GM08714 (cell line): ENCODE data around the gene GRID2.

Source experiments
- H3K4me3 ChIP-seq: fragments of 200-500 bp; sonication (Bioruptor generic); 2 replicates; pipeline ENCODE4 v1.5.1; 2014; ENCODE audit warnings: mild to moderate bottlenecking, low read length, inconsistent platforms
- ZNF274 ChIP-seq: IDR thresholded peaks from 2 replicates; pipeline ENCODE4 v1.6.1; 2012; ENCODE audit warnings: mild to moderate bottlenecking, low read depth, low read length

Gene GRID2

GRCh38 chr4:93030670-93031069 lies 726.9 kb downstream of the GRID2 start:
- no peak overlapping the region for H3K4me3 ChIP-seq
- TF ChIP-seq ZNF274 = no peak

DNA sequence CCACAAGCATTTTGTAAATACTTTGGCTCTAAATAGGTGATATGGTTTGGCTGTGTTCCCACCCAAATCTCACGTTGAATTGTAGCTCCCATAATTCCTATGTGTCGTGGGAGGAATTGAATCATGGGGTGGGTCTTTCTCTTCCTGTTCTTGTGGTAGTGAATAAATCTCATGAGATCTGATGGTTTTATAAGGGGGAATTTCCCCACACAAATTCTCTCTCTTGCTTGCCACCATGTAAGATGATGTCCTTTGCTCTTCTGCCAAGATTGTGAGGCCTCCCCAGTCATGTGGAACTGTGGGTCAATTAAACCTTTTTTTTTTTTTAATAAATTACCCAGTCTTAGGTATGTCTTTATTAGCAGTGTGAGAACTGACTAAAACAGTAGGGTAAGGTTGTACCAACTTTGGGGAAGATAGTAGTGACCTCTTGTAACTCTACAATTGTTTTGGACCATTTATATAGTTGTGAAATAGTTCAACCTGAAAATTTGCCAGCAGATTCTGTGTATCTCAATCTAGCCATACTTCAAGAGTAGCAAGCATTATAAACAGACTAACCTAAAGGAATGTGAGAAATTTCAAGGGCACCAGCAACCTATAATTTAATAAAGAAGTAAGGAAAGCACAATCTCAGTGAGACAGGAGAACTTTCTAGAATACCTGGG lies 727.8 kb downstream of the GRID2 start:
- H3K4me3 ChIP-seq = no peak overlapping the region
- TF ChIP-seq ZNF274 = no peak

- no peak overlapping the region for H3K4me3 ChIP-seq
- TF ChIP-seq ZNF274 = no peak
Observed at GRCh38 chr4:93042746-93043145, 739.0 kb downstream of the GRID2 start.

GRCh38 chr4:93053140-93053539 lies 749.4 kb downstream of the GRID2 start:
- no peak for TF ChIP-seq ZNF274
- no peak overlapping the region for H3K4me3 ChIP-seq

DNA sequence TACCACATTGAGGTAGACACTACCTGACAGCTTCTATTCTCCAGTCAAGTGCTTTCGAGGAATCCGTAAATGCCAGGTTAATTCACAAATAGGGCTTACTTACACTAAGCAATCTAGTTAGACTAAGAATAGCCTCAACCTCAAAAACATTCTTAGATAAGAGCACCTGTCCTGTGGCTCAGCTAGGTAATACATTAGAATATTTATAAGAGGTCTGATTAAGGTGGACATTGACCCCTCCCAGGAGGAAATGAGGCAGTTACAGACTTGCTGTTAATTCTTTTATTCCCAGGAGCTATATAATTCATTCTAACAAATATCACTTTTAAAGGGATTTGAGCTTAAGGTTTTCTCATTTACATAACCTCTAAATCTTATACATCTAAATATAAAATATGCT lies 758.1 kb downstream of the GRID2 start:
- no peak overlapping the region for H3K4me3 ChIP-seq
- no peak for TF ChIP-seq ZNF274

- H3K4me3 ChIP-seq = no peak overlapping the region
- TF ChIP-seq ZNF274 = no peak
Observed at GRCh38 chr4:93063325-93063724, 759.6 kb downstream of the GRID2 start.

GRCh38 chr4:93065790-93066189 lies 762.0 kb downstream of the GRID2 start:
- no peak for TF ChIP-seq ZNF274
- no peak overlapping the region for H3K4me3 ChIP-seq

DNA sequence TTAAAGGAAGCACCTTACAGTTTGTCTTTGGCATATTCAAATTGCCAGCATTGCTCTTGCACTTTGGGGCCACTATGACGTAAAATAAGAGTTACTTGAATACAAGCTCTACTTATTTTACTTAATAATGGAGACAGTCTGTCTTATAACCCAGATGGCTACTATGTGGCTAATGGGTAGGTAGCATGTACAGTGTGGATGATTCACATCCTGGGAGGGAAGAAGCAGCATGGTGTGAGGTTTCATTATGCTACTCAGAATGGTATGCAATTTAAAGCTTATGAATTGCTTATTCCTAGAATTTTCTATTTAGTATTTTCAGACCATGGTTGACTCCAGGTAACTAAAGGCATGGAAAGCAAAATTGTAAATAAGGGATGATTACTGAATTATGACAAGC lies 763.0 kb downstream of the GRID2 start:
- H3K4me3 ChIP-seq = no peak overlapping the region
- TF ChIP-seq ZNF274 = no peak

DNA sequence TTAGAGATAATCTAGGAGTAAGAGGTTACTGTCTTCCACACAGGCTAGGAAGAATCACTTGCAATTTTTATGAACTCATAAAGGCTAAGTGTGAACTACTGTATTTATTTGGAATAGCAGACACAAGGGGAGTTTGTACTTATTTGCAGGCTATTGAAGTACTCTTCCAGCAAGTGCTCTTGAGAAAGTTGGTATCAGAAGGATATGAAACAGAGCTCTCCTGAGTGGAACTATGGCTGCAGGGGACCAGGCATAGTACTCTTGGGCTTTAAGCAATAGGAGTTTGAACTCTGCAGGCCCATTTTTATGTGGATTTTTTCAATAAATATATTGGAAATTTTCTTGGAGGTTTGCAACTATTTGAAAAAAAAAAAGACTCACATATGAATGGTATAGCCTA lies 768.5 kb downstream of the GRID2 start:
- H3K4me3 ChIP-seq = no peak overlapping the region
- no peak for TF ChIP-seq ZNF274

DNA sequence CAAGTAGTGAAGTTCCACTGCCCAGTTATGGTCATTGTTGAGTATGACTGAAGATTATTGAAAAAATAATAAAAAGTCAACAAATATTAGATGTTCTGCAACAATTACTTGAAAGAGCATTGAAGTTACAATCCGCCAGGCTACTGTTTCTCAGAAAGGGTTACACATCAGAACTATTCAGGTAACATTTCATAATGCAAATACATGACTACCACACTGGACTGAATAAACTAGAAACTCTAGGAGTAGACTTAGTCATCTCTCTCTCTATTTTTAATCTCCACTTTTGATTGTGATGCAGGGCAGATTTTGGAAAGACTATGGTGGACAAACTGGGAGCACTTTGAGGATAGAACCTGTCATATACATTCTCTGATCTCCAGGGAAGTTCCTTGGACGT lies 776.5 kb downstream of the GRID2 start:
- TF ChIP-seq ZNF274 = no peak
- no peak overlapping the region for H3K4me3 ChIP-seq

DNA sequence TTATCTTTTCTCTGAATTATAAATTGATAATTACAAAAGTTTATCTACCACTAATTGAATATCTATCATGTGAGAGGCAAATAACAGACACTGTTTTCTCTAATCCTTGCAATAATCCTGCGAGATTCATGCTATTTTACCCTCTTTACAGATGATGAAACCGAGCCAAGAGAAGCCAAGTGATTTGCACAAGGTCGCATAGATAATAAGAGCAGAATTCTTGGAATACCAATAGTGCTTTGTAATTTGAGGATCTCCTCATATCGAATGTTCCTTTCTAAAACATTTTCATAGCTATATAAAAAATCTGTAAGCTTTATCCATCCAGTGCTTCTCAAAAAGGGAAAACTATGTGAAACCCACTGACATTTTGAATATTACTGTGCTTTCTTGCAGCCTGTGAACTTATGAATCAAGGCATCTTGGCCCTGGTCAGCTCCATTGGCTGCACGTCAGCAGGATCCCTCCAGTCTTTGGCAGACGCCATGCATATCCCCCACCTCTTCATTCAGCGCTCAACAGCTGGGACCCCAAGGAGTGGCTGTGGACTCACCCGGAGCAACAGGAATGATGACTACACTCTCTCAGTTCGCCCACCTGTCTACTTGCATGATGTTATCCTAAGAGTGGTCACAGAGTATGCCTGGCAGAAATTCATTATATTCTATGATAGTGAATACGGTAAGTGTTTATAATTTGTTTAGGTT lies 781.0 kb downstream of the GRID2 start:
- H3K4me3 ChIP-seq = no peak overlapping the region
- no peak for TF ChIP-seq ZNF274

DNA sequence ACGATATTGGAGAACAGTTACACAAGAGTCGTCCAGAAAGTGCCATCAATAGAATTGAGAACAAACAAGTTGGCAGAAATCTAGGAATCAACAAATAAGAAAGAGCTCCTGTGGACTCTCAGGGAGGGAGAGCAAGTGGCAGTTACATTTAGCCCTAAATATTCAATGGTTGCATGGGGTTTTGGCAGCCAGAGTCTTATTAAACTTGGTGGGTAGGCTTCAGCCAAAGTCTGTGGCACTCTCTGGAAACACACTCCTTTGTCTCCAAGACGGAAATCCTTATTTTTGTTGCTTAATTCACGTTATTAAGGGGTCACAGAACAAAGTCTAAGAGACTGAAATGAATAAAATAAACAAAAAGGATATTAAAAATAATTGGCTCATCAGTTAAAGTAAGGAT lies 782.6 kb downstream of the GRID2 start:
- H3K4me3 ChIP-seq = no peak overlapping the region
- TF ChIP-seq ZNF274 = no peak

- no peak overlapping the region for H3K4me3 ChIP-seq
- no peak for TF ChIP-seq ZNF274
Observed at GRCh38 chr4:93092765-93093164, 789.0 kb downstream of the GRID2 start.

DNA sequence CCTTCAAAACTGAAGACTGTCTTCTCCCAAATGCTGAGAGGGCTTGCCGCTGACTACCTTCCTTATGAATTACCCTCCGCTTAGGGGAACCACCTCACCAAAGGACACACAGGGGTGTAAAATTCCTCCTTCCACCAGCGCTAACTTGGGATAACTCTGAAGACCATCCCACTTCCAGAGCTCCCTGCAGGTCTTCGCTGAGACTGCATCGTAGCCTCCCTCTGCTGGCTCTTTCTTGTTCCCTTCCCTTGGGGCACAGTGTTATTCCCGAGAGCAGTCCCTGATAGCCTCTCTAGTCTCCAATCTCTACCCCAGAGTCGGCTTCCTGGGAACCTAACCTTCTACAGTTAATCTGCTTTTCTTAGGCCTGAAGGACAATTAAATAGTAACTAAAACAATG lies 799.3 kb downstream of the GRID2 start:
- H3K4me3 ChIP-seq = no peak overlapping the region
- no peak for TF ChIP-seq ZNF274

DNA sequence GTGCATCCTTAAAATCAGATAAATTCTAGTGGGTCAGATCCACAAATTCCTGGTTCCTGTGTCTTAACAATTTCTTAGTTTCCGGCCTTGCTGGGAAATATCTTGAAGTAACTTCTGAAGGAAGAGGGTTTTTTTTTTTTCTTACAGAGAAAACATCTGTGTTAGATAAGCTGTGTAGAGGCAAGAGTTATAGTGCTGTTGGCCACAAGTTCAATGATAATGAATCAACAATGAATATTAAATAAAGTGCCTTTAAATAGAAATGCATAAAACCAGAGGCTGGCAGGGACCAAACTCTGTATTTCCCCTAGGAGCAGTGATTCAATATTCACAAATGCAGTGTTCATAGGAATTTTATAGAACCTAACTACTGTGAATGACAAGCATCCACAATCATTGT lies 812.9 kb downstream of the GRID2 start:
- H3K4me3 ChIP-seq = no peak overlapping the region
- TF ChIP-seq ZNF274 = no peak

GRCh38 chr4:93127489-93127888 lies 823.7 kb downstream of the GRID2 start:
- H3K4me3 ChIP-seq = no peak overlapping the region
- TF ChIP-seq ZNF274 = no peak

DNA sequence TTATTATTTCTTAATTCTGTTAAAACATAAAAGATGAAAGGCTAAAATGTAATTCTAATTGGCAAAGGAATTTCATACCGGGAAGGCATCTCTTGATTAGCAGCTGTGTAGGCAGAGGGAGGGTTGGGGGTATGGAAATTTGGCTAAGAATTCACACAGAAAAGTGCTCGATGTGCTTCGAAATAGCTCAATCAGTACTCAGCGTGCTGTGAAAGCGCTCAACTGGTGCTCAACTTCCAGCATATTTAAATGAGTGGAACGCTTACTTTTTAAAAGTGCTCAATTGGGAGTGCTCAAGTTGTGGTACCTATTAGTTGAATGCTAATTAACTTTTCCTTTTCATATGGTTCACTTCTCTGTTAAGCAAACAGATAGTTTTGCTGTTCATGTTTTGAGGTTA lies 828.9 kb downstream of the GRID2 start:
- H3K4me3 ChIP-seq = no peak overlapping the region
- TF ChIP-seq ZNF274 = no peak
